SK-N-SH (cell line): ENCODE data around the gene CDK14. TPM values are rescaled to one million over a fixed set of nuclear protein-coding genes. Genes with fewer than 3 reads are reported as not detected.
A peak's percentile ranks its signal among the peaks of the same experiment; 100 is the strongest.
"Not testable (repeated sequence)": the region's sequence is repeated elsewhere in the genome, so short reads cannot be mapped to it uniquely, and the experiment has no call there.

Source experiments
- CTCF ChIA-PET: fragments of 300-600, 350-600 bp; formaldehyde crosslinking; extraction: SDS; loops from one replicate; lab custom pipeline; 2021; lab: Yijun Ruan, JAX
- POLR2A ChIA-PET: fragments of 350-600 bp; sonication (Branson Sonifier 250); formaldehyde crosslinking; extraction: SDS; loops from one replicate; lab custom pipeline; 2020; ENCODE audit warnings: antibody characterized with exemption, inconsistent platforms; lab: Yijun Ruan, JAX
- DNase-seq: peaks from one replicate; pipeline ENCODE4 v3.0.0; 2012
- H2AFZ ChIP-seq: fragments of 200-600 bp; sonication (generic); 2 replicates; pipeline ENCODE4 v1.8.1; 2016; ENCODE audit warnings: antibody characterized with exemption, mild to moderate bottlenecking, low read depth
- H3F3A ChIP-seq: fragments of 200-600 bp; sonication (generic); replicated peaks from 2 replicates; pipeline ENCODE3; 2016; ENCODE audit warnings: antibody characterized with exemption, mild to moderate bottlenecking; ENCODE audit not compliant: insufficient read depth
- H3K27ac ChIP-seq, 2 experiments: fragments of 200-500 bp in 1 of 2; fragments of 200-600 bp in 1 of 2; sonication (Bioruptor generic) in 1 of 2; sonication (generic), shearing (Covaris generic) in 1 of 2; 2 replicates each; pipeline versions ENCODE4 v1.5.1 to v1.6.1; 2014 to 2016; ENCODE audit warnings: low read depth in 2 of 2, inconsistent platforms in 1 of 2, low read length in 1 of 2, mild to moderate bottlenecking in 1 of 2, mixed read lengths in 1 of 2
- H3K27me3 ChIP-seq: fragments of 200-600 bp; sonication (generic), shearing (Covaris generic); 2 replicates; pipeline ENCODE4 v1.6.1; 2016; ENCODE audit warnings: mixed run types; ENCODE audit not compliant: insufficient read depth
- H3K36me3 ChIP-seq, 2 experiments: fragments of 200-500 bp in 1 of 2; fragments of 200-600 bp in 1 of 2; sonication (Bioruptor generic) in 1 of 2; sonication (generic) in 1 of 2; replicated peaks in 1 of 2; 2 replicates each; pipeline versions ENCODE3 to v1.5.1; 2014 to 2016; ENCODE audit warnings: low read length in 1 of 2, mild to moderate bottlenecking in 1 of 2; ENCODE audit not compliant: insufficient read depth in 2 of 2, control insufficient read depth in 1 of 2
- H3K4me1 ChIP-seq, 2 experiments: fragments of 200-500 bp in 1 of 2; fragments of 200-600 bp in 1 of 2; sonication (Bioruptor generic) in 1 of 2; sonication (generic), shearing (Covaris generic) in 1 of 2; 2 replicates each; pipeline versions ENCODE4 v1.5.1 to v1.6.1; 2014 to 2016; ENCODE audit warnings: low read depth in 1 of 2, low read length in 1 of 2, mixed run types in 1 of 2; ENCODE audit not compliant: insufficient read depth in 2 of 2, control insufficient read depth in 1 of 2
- H3K4me2 ChIP-seq: fragments of 200-600 bp; sonication (generic), shearing (Covaris generic); 2 replicates; pipeline ENCODE4 v1.6.1; 2017; ENCODE audit warnings: mixed run types
- H3K4me3 ChIP-seq, 2 experiments: fragments of 200-500 bp in 1 of 2; fragments of 200-600 bp in 1 of 2; sonication (Bioruptor generic) in 1 of 2; sonication (generic), shearing (Covaris generic) in 1 of 2; 2 replicates each; pipeline versions ENCODE4 v1.5.1 to v1.8.1; 2014 to 2016; ENCODE audit warnings: low read depth in 2 of 2, inconsistent platforms in 1 of 2, low read length in 1 of 2, mild to moderate bottlenecking in 1 of 2, mixed read lengths in 1 of 2, moderate library complexity in 1 of 2
- H3K79me2 ChIP-seq: fragments of 200-600 bp; sonication (generic); 2 replicates; pipeline ENCODE4 v1.8.1; 2017; ENCODE audit warnings: mild to moderate bottlenecking; ENCODE audit not compliant: insufficient read depth
- H3K9ac ChIP-seq: fragments of 200-600 bp; sonication (generic); 2 replicates; pipeline ENCODE4 v1.6.1; 2017; ENCODE audit warnings: mixed run types
- H3K9me2 ChIP-seq: fragments of 200-600 bp; sonication (generic); 2 replicates; pipeline ENCODE4 v1.6.1; 2017; ENCODE audit warnings: mixed run types
- H3K9me3 ChIP-seq: fragments of 200-600 bp; sonication (generic); 2 replicates; pipeline ENCODE4 v1.6.1; 2017; ENCODE audit warnings: mixed run types, mild to moderate bottlenecking, moderate library complexity
- H4K20me1 ChIP-seq: fragments of 200-600 bp; sonication (generic); 2 replicates; pipeline ENCODE4 v1.6.1; 2017; ENCODE audit warnings: mild to moderate bottlenecking, mixed run types; ENCODE audit not compliant: insufficient read depth
- CHD2 ChIP-seq: fragments of 150-350 bp; IDR thresholded peaks from 2 replicates; pipeline ENCODE4 v1.6.1; 2018; ENCODE audit warnings: low read length; ENCODE audit not compliant: partially characterized antibody
- FOSL2 ChIP-seq: IDR thresholded peaks from 2 replicates; pipeline ENCODE4 v1.4.0; 2012; ENCODE audit warnings: low read depth, mild to moderate bottlenecking, moderate library complexity, borderline replicate concordance
- MAX ChIP-seq: IDR thresholded peaks from 2 replicates; pipeline ENCODE4 v1.4.0; 2012; ENCODE audit warnings: low read depth
- MEF2A ChIP-seq: IDR thresholded peaks from 2 replicates; pipeline ENCODE4 v1.4.0; 2012; ENCODE audit warnings: low read depth, borderline replicate concordance
- PBX3 ChIP-seq: IDR thresholded peaks from 2 replicates; pipeline ENCODE4; 2012
- POLR2AphosphoS5 ChIP-seq: IDR thresholded peaks from 2 replicates; pipeline ENCODE4 v1.6.1; 2012; ENCODE audit warnings: low read depth, low read length
- RAD21 ChIP-seq: IDR thresholded peaks from 2 replicates; pipeline ENCODE4 v1.6.1; 2012; ENCODE audit warnings: mild to moderate bottlenecking, low read length
- RCOR1 ChIP-seq: fragments of 150-350 bp; IDR thresholded peaks from 2 replicates; pipeline ENCODE4 v1.6.1; 2017; ENCODE audit warnings: antibody characterized with exemption, low read length
- RFX5 ChIP-seq: IDR thresholded peaks from 2 replicates; pipeline ENCODE4 v1.6.1; 2012; ENCODE audit warnings: mild to moderate bottlenecking, improper control_type of control experiment, low read length
- TCF12 ChIP-seq: IDR thresholded peaks from 2 replicates; pipeline ENCODE4 v1.4.0; 2012
- YY1 ChIP-seq: IDR thresholded peaks from 2 replicates; pipeline ENCODE4 v1.4.0; 2012; ENCODE audit warnings: low read depth, mild to moderate bottlenecking
- WGBS: methylation state at CpG from one replicate; pipeline ENCODE4 v1.1.6; 2017; ENCODE audit warnings: low lambda C conversion rate; 5-methylcytosine and 5-hydroxymethylcytosine counted together
- polyA plus RNA-seq, 3 experiments: library from polyadenylated mRNA; depleted of rRNA; stranded (reverse); fragments of >200 nt; gene quantifications; 2 replicates each; pipeline ENCODE4 v1.2.3, GENCODE V29; 2012

CDK14 gene
- polyA plus RNA-seq, 1 of the 3 experiments (the other 2 are of a cell fraction), result 13.9 TPM

DNA sequence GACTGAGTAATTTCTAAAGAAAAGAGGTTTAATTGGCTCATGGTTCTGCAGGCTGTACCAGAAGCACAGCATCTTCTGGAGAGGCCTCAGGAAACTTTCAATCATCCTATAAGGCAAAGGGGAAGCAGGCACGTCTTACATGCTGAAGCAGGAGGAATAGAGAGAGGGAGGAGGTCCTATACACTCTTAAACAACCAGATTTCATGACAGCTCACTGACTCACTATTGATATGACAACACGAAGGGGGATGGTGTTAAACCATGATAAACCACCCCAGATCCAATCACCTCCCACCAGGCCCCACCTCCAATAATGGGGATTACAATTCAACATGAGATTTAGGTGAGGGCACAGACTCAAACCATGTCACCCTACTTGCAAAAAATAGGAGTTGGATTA, 201.5 kb downstream of the CDK14 start:
- Histone ChIP-seq H3K9me2 (no peaks in the 10 kb centered on the region), H3F3A (peaks cover 9% of the 10 kb centered on the region), H3K4me3 (no peak overlapping the region), H4K20me1 (no peaks in the 10 kb centered on the region), H2AFZ (no peak overlapping the region)
- POLR2A ChIA-PET, result no interaction called here
- TF ChIP-seq FOSL2 (0 out of 2 replicates have a peak, but pooled peaks have one; percentile 3), POLR2AphosphoS5 (no peak)
- TF ChIP-seq, all 33 proteins: peak for 1
- H3K36me3 ChIP-seq, result peaks cover 6 to 58% of the 10 kb centered on the region in 2 experiments
- no peaks in the 10 kb centered on the region for H3K4me1 ChIP-seq
- H3K79me2 ChIP-seq, result peaks cover 26% of the 10 kb centered on the region
- WGBS, result 63% methylated on average over 2 of the region's 2 CpGs
- no peak overlapping the region for H3K9ac ChIP-seq
- DNase-seq, result no peak
- no peaks in the 10 kb centered on the region for H3K27me3 ChIP-seq
- CTCF ChIA-PET, result interaction anchor here (1.2 kb wide), 1 partner anchor 237 kb away, joined by 3 read pairs; no protein-coding TSS in a partner anchor
- peaks cover 8% of the 10 kb centered on the region; the same call in 1 of the 2 replicates for H3K9me3 ChIP-seq
- no peak overlapping the region for H3K27ac ChIP-seq
- no peak overlapping the region for H3K4me2 ChIP-seq

GRCh38 chr7:90804370-90804769, 208.2 kb downstream of the CDK14 start:
- peaks cover 8% of the 10 kb centered on the region for H3F3A ChIP-seq
- CTCF ChIA-PET, result no interaction called here
- no peaks in the 10 kb centered on the region for H3K9me2 ChIP-seq
- no peaks in the 10 kb centered on the region for H4K20me1 ChIP-seq
- POLR2A ChIA-PET, result no interaction called here
- no peaks in the 10 kb centered on the region for H3K9me3 ChIP-seq
- H3K27me3 ChIP-seq, result no peaks in the 10 kb centered on the region
- peaks cover 0 to 5% of the 10 kb centered on the region in 2 experiments; a peak in 2 of 4 replicates for H3K4me1 ChIP-seq
- H3K36me3 ChIP-seq, result peaks cover 0 to 62% of the 10 kb centered on the region in 2 experiments
- TF ChIP-seq YY1 (no peak), RAD21 (no peak), RFX5 (no peak), TCF12 (no peak), CHD2 (no peak), PBX3 (peak; percentile 25; the same call in 1 of the 2 replicates), RCOR1 (no peak), MAX (no peak), MEF2A (no peak)
- no peak overlapping the region for H3K9ac ChIP-seq
- 48% methylated on average over 1 of the region's 1 CpG for WGBS
- H3K27ac ChIP-seq, result no peak overlapping the region
- peaks cover 24% of the 10 kb centered on the region for H3K79me2 ChIP-seq
- no peak overlapping the region for H2AFZ ChIP-seq
- DNase-seq, result no peak
- H3K4me3 ChIP-seq, result no peak overlapping the region
- H3K4me2 ChIP-seq, result no peak overlapping the region

DNA sequence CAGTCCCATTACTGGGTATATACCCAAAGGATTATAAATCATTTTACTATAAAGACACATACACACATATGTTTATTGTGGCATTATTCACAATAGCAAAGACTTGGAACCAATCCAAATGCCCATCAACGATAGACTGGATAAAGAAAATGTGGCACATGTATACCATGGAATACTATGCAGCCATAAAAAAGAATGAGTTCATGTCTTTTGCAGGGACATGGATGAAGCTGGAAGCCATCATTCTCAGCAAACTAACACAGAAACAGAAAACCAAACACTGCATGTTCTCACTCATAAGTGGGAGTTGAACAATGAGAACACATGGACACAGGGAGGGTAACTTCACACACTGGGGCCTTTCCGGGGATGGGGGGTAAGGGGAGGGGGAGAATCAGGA, 219.4 kb downstream of the CDK14 start:
- CTCF ChIA-PET, result interaction anchor here (0.8 kb wide), 1 partner anchor 10 kb away, joined by 4 read pairs; no protein-coding TSS in a partner anchor
- DNase-seq, H3K9me2 ChIP-seq, H2AFZ ChIP-seq, H3K9ac ChIP-seq, H3K4me2 ChIP-seq, H3K36me3 ChIP-seq, H3K9me3 ChIP-seq, H3K4me3 ChIP-seq, POLR2A ChIA-PET, H4K20me1 ChIP-seq, H3K27me3 ChIP-seq: not testable (repeated sequence)
- Histone ChIP-seq H3K27ac (peak overlapping the region in 1 of 2 experiments; percentile 97; a peak in 2 of 4 replicates), H3K79me2 (peaks cover 18% of the 10 kb centered on the region), H3F3A (peaks cover 48% of the 10 kb centered on the region), H3K4me1 (peaks cover 11 to 31% of the 10 kb centered on the region in 2 experiments)
- WGBS, result 75% methylated on average over 2 of the region's 2 CpGs
